ENCODE data around the gene ABHD16B.

Gene ABHD16B

GRCh38 chr20:63822276-63822696 lies 39.0 kb upstream of the ABHD16B start:
- TF ChIP-seq CSDC2 (CRISPR knock-in tag; IDR thresholded peaks at IDR 0.05) (no peak), ZNF565 (CRISPR knock-in tag; conservative IDR thresholded peaks at IDR 0.05; ENCODE audit: low read depth) (no peak)
- ATAC-seq: no peak

GRCh38 chr20:63823691-63824311 lies 37.5 kb upstream of the ABHD16B start:
- TF ChIP-seq GLIS3 (CRISPR knock-in tag; IDR thresholded peaks at IDR 0.05) (no peak), ZNF8 (CRISPR knock-in tag; IDR thresholded peaks at IDR 0.05) (no peak), ARNTL (CRISPR knock-in tag; IDR thresholded peaks at IDR 0.05; ENCODE audit: borderline replicate concordance, low read depth) (no peak), ISL1 (CRISPR knock-in tag; IDR thresholded peaks at IDR 0.05) (no peak), ZNF70 (CRISPR knock-in tag; IDR thresholded peaks at IDR 0.05) (no peak), TOX (CRISPR knock-in tag; IDR thresholded peaks at IDR 0.05; ENCODE audit: borderline replicate concordance) (no peak), BACH2 (CRISPR knock-in tag; IDR thresholded peaks at IDR 0.05; ENCODE audit: borderline replicate concordance) (no peak), ZNF565 (CRISPR knock-in tag; conservative IDR thresholded peaks at IDR 0.05; ENCODE audit: low read depth) (no peak), CSDC2 (CRISPR knock-in tag; IDR thresholded peaks at IDR 0.05) (no peak), RARB (CRISPR knock-in tag; IDR thresholded peaks at IDR 0.05) (no peak), ESRRG (CRISPR knock-in tag; IDR thresholded peaks at IDR 0.05) (no peak), SNAI2 (CRISPR knock-in tag; IDR thresholded peaks at IDR 0.05) (no peak), CREB5 (CRISPR knock-in tag; IDR thresholded peaks at IDR 0.05; ENCODE audit: low read depth) (no peak), ZC3H10 (CRISPR knock-in tag; IDR thresholded peaks at IDR 0.05) (no peak)
- TF ChIP-seq, protein P1, sequence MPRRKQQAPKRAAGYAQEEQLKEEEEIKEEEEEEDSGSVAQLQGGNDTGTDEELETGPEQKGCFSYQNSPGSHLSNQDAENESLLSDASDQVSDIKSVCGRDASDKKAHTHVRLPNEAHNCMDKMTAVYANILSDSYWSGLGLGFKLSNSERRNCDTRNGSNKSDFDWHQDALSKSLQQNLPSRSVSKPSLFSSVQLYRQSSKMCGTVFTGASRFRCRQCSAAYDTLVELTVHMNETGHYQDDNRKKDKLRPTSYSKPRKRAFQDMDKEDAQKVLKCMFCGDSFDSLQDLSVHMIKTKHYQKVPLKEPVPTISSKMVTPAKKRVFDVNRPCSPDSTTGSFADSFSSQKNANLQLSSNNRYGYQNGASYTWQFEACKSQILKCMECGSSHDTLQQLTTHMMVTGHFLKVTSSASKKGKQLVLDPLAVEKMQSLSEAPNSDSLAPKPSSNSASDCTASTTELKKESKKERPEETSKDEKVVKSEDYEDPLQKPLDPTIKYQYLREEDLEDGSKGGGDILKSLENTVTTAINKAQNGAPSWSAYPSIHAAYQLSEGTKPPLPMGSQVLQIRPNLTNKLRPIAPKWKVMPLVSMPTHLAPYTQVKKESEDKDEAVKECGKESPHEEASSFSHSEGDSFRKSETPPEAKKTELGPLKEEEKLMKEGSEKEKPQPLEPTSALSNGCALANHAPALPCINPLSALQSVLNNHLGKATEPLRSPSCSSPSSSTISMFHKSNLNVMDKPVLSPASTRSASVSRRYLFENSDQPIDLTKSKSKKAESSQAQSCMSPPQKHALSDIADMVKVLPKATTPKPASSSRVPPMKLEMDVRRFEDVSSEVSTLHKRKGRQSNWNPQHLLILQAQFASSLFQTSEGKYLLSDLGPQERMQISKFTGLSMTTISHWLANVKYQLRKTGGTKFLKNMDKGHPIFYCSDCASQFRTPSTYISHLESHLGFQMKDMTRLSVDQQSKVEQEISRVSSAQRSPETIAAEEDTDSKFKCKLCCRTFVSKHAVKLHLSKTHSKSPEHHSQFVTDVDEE (CRISPR knock-in tag; IDR thresholded peaks at IDR 0.05): no peak
- no peak for ATAC-seq

- TF ChIP-seq PPARA (CRISPR knock-in tag; IDR thresholded peaks at IDR 0.05; ENCODE audit: borderline replicate concordance) (no peak), TOX (CRISPR knock-in tag; IDR thresholded peaks at IDR 0.05; ENCODE audit: borderline replicate concordance) (no peak), RARB (CRISPR knock-in tag; IDR thresholded peaks at IDR 0.05) (no peak), ZC3H10 (CRISPR knock-in tag; IDR thresholded peaks at IDR 0.05) (no peak), ZNF8 (CRISPR knock-in tag; IDR thresholded peaks at IDR 0.05) (no peak), ZNF565 (CRISPR knock-in tag; conservative IDR thresholded peaks at IDR 0.05; ENCODE audit: low read depth) (no peak), GLIS3 (CRISPR knock-in tag; IDR thresholded peaks at IDR 0.05) (no peak), BACH2 (CRISPR knock-in tag; IDR thresholded peaks at IDR 0.05; ENCODE audit: borderline replicate concordance) (no peak), ARNTL (CRISPR knock-in tag; IDR thresholded peaks at IDR 0.05; ENCODE audit: borderline replicate concordance, low read depth) (no peak), TCF4 (CRISPR knock-in tag; IDR thresholded peaks at IDR 0.05; ENCODE audit: borderline replicate concordance) (no peak), CSDC2 (CRISPR knock-in tag; IDR thresholded peaks at IDR 0.05) (no peak), OSR1 (CRISPR knock-in tag; IDR thresholded peaks at IDR 0.05) (no peak)
- TF ChIP-seq, protein P1 (CRISPR knock-in tag; IDR thresholded peaks at IDR 0.05): no peak
- no peak for ATAC-seq
These were observed 35.8 kb upstream of the ABHD16B start for GRCh38 chr20:63825331-63826118.

GRCh38 chr20:63826753-63827152 lies 34.5 kb upstream of the ABHD16B start:
- no peak for TF ChIP-seq SNAI2 (CRISPR knock-in tag; IDR thresholded peaks at IDR 0.05)
- TF ChIP-seq RARB (CRISPR knock-in tag; IDR thresholded peaks at IDR 0.05): no peak
- no peak for TF ChIP-seq PPARA (CRISPR knock-in tag; IDR thresholded peaks at IDR 0.05; ENCODE audit: borderline replicate concordance)
- TF ChIP-seq, protein P2, sequence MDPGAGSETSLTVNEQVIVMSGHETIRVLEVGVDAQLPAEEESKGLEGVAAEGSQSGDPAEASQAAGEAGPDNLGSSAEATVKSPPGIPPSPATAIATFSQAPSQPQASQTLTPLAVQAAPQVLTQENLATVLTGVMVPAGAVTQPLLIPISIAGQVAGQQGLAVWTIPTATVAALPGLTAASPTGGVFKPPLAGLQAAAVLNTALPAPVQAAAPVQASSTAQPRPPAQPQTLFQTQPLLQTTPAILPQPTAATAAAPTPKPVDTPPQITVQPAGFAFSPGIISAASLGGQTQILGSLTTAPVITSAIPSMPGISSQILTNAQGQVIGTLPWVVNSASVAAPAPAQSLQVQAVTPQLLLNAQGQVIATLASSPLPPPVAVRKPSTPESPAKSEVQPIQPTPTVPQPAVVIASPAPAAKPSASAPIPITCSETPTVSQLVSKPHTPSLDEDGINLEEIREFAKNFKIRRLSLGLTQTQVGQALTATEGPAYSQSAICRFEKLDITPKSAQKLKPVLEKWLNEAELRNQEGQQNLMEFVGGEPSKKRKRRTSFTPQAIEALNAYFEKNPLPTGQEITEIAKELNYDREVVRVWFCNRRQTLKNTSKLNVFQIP (CRISPR knock-in tag; IDR thresholded peaks at IDR 0.05; ENCODE audit: borderline replicate concordance, low read depth): no peak
- TF ChIP-seq CSDC2 (CRISPR knock-in tag; IDR thresholded peaks at IDR 0.05): no peak
- no peak for TF ChIP-seq ZC3H10 (CRISPR knock-in tag; IDR thresholded peaks at IDR 0.05)
- TF ChIP-seq ISL1 (CRISPR knock-in tag; IDR thresholded peaks at IDR 0.05): no peak
- TF ChIP-seq TCF4 (CRISPR knock-in tag; IDR thresholded peaks at IDR 0.05; ENCODE audit: borderline replicate concordance): no peak
- TF ChIP-seq ZNF8 (CRISPR knock-in tag; IDR thresholded peaks at IDR 0.05): no peak
- no peak for TF ChIP-seq OSR1 (CRISPR knock-in tag; IDR thresholded peaks at IDR 0.05)
- TF ChIP-seq, protein P3, sequence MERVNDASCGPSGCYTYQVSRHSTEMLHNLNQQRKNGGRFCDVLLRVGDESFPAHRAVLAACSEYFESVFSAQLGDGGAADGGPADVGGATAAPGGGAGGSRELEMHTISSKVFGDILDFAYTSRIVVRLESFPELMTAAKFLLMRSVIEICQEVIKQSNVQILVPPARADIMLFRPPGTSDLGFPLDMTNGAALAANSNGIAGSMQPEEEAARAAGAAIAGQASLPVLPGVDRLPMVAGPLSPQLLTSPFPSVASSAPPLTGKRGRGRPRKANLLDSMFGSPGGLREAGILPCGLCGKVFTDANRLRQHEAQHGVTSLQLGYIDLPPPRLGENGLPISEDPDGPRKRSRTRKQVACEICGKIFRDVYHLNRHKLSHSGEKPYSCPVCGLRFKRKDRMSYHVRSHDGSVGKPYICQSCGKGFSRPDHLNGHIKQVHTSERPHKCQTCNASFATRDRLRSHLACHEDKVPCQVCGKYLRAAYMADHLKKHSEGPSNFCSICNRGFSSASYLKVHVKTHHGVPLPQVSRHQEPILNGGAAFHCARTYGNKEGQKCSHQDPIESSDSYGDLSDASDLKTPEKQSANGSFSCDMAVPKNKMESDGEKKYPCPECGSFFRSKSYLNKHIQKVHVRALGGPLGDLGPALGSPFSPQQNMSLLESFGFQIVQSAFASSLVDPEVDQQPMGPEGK (CRISPR knock-in tag; IDR thresholded peaks at IDR 0.05; ENCODE audit: borderline replicate concordance): no peak
- no peak for TF ChIP-seq ZFP3 (CRISPR knock-in tag; IDR thresholded peaks at IDR 0.05)
- ATAC-seq: no peak

Data from SK-N-SH treated with all-trans-retinoic acid at 6 μM for 48 hours (cell line).